DMS114 treated with DMSO at 0.1 percent for 48 hours (cell line): Measurements from ENCODE around the gene PDRG1.
"Not testable (repeated sequence)": the region's sequence is repeated elsewhere in the genome, so short reads cannot be mapped to it uniquely, and the experiment has no call there.

Experiments used
- DNase-seq: peaks from one replicate; lab custom pipeline; 2025; ENCODE audit not compliant: unreplicated experiment; lab: John Stamatoyannopoulos, UW

Gene PDRG1

DNA sequence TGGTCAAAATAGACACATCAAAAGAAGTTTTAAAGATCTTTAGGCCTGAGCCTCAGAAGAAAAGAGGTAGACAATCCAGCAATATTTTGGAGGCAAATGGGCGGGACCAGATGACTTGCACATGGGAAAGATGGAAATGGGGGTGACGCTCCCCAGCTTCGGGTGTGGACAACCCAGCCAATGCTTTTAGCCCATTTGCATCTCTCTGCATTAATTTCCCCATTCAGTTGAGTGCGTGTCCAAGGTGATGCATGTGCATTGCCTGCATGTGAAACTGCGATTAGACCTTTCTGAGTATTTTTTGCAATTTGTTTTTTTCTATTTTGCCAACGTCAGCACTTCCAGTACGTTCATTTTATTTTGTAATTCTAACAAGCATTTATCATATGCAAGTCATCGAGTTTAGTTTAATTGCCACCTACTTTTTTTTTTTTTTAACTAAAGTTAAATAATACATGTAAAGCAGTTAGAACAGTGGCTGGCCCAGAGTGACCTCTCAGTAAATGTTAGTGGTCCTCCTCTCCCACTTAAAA, 24.2 kb downstream of the PDRG1 start:
- no peak for DNase-seq

DNA sequence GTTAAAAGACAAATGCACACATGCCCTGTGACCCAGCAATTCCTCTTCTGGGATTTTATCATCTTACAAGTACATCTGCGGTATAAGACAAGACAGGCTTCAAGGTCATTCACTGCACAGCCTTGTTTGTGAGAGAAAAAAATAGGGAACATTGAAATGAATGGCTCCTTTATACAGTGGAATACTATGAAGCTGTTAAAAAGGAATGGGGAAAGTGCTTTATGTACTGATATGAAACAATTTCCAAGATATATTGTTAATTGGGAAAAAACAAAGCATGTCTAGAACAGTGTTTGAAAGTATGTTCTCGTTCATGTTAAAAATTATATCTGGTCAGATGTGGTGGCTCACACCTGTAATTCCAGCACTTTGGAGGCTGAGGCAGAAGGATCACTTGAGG, 25.4 kb downstream of the PDRG1 start:
- DNase-seq: no peak

DNA sequence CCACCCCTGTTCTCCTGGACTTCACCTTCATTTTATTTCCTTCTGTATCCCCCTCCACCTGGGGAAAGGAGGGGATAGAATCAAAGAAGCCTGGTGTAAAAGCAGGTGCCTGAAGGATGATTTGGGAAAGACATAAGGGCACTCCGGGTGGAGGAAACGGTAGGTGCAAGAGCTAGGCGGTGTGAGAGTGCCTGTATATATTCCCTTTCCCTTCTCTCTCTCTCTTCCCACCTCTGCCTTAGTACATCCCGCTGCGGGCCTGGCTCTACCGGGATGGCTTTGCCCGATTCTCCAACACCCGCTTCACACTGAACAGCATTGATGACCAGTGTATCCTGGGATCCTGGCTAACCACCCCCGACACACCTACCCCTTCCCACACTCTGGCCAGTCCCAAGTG, 26.2 kb downstream of the PDRG1 start:
- no peak for DNase-seq

GRCh38 chr20:31924561-31924960, 27.3 kb downstream of the PDRG1 start:
- no peak for DNase-seq

GRCh38 chr20:31923388-31924331, 28.2 kb downstream of the PDRG1 start:
- no peak for DNase-seq

GRCh38 chr20:31922588-31922987, 29.3 kb downstream of the PDRG1 start:
- DNase-seq: no peak

DNA sequence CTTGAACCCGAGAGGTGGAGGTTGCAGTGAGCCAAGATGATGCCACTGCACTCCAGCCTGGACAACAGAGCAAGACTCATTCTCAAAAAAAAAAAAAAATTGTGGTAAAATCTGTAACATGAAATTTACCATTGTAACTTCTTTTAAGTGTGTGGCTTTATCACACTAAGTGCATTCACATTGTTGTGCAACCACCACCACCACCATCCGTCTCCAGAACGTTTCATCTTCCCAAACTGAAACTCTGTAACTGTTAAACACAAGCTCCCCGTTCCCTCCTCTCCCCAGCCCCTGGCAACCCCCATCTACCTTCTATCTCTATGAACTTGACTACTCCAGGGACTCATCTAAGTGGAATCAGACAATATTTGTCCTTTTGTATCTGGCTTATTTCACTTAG, 29.7 kb downstream of the PDRG1 start:
- DNase-seq: no peak

DNA sequence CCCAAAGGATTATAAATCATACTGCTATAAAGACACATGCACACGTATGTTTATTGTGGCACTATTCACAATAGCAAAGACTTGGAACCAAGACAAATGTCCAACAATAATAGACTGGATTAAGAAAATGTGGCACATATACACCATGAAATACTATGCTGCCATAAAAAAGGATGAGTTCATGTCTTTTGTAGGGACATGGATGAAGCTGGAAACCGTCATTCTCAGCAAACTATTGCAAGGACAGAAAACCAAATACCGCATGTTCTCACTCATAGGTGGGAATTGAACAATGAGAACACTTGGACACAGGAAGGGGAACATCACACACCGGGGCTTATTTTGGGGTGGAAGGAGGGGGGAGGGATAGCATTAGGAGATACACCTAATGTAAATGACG, 30.4 kb downstream of the PDRG1 start:
- not testable (repeated sequence) for DNase-seq

DNA sequence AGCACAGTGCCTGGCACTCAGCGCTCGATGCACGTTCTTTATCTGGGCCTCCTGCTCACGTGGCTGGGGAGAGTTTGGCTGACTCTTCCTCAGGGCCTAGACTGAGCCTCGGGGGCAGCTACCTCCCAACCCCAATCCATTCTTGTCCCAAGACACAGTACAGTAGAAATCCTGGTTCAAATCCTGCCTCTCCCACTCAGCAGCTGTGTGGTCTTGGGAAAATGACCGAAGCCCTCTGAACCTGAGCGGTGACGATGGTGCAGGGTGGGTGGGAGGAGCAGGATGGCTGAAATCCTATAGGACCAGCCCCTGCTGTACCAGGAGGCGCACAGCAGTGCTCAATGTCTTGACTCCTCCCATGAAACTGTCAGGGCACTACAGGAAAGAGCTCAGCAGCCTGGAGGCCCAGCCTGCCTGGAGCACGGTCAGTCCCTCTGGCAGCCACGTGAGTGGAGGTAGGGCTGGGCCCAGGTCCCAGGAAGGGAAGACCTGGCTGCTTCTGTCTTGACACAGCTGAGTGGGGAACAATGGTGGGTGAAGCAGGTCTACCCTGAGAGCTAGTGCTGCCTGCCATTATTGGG, 31.5 kb downstream of the PDRG1 start:
- DNase-seq: no peak

- DNase-seq: no peak
Measured at GRCh38 chr20:31919410-31920155, 32.3 kb downstream of the PDRG1 start.

DNA sequence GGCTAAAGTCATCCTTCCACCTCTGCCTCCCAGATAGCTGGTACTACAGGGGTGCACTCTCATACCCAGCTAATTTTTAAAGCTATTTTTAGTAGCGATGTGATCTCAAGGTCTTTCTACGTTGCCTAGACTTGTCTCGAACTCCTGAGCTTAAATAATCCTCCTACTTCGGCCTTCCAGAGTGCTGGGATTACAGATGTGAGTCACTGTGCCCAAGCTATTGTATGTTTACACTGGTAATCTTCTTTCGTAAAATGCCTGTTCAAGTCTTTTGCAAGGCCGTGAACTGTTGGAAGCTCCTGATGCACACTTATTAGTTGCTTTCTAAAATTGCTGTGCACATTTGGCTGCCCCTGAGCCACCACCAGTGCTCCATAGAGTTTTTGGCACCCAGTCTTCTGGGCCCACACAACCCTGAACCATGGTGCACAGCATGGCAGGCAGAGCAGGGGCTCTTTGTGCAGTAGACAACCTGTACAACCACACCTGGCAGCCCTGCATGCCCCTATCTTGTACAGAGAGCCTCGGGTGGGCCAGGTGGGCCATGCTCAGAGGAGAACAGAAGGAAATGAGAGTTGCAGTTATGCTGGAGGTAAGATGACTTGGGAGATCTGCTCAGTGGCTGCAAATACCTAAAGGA, 33.3 kb downstream of the PDRG1 start:
- DNase-seq: no peak

GRCh38 chr20:31917962-31918412, 33.9 kb downstream of the PDRG1 start:
- not testable (repeated sequence) for DNase-seq

DNA sequence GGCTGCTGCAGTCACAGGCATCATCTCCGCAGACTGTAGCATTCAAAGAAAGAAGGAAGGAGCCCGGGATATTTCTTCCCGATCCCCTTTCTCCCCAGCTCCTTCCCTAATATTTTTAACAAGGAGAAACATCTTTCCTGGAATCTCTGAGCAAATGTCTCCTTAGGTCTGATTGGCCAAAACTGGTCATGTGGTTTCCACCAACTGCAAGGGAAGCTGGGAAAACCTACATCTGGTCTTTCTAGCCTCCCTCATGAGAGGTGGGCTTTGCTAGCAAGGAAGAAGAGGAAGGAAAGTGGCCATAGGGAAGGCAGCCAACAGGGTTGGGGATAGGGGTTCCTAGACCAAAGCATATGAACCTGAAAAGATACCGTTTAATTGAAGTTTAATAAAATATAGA, 35.1 kb downstream of the PDRG1 start:
- no peak for DNase-seq

GRCh38 chr20:31915491-31916280, 36.2 kb downstream of the PDRG1 start:
- no peak for DNase-seq

- no peak for DNase-seq
Measured at GRCh38 chr20:31914170-31914569, 37.7 kb downstream of the PDRG1 start.

- DNase-seq: no peak
Measured at GRCh38 chr20:31913431-31914157, 38.3 kb downstream of the PDRG1 start.

DNA sequence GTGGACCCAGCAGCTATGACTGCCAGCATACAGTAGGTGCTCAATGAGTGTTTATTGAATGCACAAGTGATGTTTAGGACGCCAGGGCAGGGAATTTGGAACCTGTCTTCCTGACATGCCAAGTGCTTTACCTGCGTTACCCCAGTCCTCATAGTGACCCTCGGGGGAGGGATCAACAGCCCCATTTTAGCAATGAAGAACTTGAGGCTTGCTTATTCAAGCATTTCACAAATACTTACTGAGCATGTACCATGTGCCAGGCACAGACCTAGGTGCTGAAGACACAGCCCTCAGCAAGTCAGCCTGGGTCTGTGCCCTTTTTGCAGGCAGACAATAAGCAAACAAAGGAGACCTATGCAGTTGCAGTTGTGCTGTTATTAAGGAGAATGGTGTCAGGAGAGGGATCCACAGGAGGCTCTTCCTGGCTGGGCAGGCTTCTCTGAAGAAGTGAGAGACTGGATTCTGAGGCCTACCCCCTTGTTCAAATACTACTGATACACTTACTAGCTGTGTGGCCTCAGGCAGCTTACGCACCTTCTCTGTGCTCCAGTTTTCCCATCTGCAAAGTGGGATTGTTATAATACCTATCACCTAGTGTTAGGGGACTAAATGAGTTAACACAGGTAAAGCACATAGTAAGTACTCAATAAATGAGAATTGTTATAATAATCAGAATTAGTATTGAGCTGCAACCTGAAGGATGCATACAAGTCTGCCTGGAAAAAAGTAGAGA, 41.6 kb downstream of the PDRG1 start:
- no peak for DNase-seq

DNA sequence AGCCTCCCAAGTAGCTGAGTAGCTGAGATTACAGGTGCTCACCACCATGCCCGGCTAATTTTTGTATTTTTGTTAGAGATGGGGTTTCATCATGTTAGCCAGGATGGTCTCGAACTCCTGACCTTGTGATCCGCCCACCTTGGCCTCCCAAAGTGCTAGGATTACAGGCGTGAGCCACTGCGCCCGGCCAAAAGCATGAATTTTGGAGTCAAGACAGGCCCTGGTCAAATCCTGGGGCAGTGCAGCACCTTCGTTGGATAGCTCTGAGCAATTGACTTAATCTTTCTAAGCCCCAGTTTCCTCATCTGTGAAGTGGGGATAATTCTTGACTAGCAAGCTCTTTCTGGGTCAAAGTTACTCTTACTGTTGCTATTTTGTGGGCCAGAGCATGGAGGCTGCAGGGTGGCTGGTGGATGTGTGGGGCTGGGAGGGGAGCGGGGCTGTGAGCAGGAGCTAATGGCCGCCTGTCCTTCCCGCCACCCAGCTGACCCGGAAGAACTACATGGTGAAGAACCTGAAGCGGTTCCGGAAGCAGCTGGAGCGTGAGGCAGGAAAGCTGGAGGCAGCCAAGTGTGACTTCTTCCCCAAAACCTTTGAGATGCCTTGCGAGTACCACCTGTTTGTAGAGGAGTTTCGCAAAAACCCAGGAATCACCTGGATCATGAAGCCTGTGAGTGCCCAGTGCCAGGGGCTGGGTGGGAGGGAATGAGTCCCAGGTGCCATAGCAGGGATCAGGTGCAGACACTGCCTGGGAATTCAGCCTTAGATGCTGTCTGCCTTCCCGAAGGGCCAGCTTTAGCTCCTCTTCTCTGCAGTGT, 42.4 kb downstream of the PDRG1 start:
- DNase-seq: no peak
